Measurements from ENCODE around the gene AK4.

Gene AK4

DNA sequence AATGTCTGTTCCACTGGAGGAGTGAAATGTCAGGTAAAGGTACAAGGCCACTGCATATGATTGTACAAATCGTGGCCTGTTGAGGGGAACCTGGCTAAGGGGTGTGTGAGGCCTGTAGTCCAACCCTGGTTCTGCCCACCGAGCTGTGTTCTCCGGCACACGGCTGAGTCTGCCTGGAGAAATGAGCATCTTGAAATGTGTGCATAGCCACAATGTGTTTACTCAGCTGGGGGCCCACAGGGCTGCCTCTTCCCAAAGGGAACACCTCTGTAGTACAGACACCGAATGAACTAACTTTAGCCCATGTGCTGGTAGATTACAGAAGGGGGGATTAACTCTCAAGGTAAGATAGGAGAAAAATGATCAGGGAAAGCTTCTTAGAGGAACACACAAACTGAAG lies 30.2 kb downstream of the AK4 start:
- no peak for DNase-seq

DNA sequence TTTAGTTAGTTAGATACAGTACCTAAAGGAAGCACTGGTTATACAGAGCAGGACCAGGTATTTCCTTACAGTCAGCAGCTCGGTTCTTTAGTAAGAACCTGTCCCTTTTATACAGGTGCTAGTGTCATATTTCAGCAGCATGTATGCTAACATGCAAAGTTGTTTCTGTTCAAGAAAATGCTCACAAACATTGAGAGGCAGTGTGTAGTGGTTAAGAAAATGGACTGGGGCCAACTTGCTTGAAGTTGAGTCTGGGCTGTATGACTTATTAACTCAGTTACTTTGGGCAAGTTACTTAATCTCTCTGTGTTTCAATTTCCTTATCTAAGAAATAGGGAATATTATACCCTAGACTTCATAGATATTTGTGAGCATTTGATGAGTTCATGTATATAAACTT lies 31.1 kb downstream of the AK4 start:
- no peak for DNase-seq

DNA sequence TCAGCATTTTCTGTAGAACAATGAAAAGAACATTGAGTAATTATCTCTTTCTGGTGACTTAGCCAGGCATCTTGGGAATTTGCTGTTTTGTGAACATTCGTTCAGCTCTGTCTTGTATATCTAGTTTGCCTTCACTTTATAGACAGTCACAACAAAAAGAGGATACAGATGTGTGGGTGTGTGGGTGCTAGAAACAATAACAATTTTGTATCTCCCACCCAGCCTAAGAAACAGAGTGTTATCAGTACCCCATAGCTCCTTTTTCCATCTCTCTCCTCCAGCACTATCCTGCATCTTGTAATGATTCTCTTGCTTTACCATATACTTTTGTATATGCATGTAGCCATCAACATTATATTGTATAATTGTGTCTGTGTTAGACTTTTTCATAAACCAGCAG lies 33.0 kb downstream of the AK4 start:
- no peak for DNase-seq

DNA sequence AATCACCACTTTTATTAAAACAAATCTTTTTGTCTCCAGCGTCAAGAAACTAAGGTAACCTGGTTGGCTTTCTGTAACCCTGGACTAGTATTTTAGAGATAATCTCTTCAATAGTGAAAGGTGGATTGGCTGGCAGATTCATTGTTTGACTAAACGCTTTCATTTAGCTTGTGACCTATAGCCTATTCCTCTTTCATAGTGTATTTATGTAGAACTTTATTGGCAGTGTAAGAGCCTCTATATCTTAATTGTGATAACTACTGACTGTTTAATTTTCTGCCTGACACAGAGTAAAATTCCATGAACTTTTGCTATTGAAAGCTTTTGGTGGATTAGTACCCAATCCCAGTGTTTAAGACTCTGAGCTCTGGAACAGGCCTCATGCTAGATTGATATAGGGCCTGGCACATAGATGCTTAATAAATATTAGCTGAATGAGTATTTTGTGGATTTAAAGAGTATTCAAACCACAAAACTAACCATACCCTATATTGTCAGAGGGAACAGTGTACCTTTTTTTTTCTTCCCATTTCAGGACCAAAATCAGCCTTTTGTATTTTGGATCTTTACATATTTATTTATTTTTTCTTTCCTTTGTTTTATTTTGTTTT lies 34.8 kb downstream of the AK4 start:
- no peak for DNase-seq

DNA sequence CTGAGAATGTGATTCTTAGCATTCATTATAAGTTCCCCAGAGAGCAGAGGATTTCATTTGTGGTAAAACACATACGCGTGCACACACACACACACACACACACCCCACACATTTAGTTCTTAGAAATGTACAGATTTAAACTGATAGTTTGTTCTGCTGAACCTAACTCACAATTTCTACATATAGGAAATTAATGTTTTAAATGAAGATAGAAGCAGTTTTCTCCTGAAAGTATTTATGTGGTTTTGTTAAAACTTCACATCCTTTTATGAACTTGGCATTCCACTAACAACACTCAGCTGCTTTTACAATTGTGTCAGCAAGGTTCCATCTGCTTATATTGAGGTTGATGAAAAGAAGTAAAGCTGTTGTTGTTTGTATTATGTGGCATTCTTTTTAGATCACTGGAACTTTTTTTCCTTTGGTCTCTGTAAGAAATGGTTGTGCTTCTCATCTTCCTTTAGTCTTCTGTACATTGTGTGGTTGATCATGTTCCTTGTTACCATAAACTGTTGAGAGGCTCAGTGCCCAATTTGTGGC lies 41.6 kb downstream of the AK4 start:
- no peak for DNase-seq

DNA sequence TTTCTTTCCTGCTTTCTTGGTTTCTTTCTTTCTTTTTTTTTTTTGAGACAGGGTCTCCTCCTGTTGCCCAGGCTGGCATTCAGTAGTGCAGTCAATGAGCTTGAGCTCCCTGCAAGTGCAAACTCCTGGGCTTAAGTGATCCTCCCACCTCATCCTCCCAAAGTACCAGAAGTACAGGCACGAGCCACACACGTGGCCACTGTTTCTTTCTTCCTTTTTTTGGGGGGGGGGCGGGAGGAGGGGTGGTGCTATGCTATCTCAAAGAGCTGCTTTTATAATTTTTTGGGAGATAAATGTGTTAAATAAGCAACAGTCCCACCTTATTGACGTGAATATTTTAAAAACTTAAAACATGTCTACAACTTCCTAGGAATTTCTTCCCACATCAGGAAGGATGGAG lies 42.2 kb downstream of the AK4 start:
- DNase-seq: no peak

DNA sequence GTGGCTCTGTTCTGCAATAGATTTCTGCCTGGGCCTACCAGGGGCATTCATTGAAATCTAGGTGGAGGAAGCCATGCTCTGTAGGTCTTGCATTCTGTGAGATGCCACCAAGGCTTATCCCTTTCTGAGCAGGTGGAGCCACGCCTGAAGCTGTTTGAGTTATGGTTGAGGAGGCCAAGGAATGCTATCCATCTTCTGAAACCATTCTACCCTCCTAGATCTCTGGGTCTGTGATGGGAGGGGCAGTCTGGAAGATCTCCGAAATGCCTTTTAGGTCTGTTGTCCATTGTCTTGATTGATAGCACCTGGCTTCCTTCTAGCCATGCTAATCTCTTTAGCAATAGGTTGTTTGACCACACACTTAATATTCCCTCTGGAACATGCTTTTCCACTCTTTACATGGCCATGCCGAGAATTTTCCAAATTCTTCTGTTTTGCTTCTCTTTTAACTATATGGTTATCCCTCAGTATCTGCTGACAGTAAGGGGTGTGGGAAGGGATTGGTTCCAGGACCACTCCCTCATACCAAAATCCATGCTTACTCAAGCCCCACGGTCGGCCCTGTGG lies 45.2 kb downstream of the AK4 start:
- DNase-seq: no peak

DNA sequence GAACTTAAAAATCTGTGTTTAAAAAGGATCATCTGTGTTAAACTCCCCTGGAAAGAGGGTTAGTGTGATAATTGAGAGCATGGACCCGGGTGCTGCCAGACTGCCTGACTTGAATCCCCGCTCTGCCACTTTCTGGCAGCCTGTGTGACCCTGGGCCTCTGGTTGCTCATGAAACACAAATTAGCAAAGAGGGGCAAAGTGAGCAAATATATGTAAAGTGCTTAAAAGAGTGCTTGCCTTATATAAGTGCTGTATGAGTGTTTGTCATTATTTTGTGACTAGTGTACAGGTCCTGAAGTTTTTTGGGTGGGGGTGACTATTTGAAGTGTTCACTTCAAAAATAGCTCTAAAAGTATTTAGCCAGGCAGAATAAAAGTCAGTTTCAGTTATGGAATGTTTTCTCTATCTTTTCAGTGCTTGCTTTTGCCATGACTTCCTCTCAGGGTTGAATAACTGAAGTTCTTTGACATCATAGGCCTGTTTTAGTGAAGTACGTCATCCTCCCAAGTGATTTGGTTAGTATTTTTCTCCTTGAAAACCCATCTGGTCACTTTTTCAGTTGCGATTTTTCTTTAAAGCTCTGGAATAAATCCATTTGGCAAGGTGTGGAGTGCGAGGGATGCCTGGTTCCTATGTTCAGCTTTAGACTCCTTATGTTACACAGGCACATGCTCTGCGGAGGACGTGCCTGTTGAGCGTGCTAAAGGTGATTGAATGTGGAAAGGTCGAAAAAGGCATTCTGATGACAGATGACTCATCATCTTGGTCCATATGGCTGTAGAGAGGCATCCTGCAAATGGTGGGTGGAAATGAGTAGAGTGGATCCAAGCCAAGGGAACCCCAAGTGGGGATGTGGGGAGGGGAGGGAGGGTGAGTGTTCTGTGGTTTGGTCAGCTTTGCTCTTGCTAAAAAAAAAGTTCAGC lies 47.8 kb downstream of the AK4 start:
- no peak for DNase-seq

DNA sequence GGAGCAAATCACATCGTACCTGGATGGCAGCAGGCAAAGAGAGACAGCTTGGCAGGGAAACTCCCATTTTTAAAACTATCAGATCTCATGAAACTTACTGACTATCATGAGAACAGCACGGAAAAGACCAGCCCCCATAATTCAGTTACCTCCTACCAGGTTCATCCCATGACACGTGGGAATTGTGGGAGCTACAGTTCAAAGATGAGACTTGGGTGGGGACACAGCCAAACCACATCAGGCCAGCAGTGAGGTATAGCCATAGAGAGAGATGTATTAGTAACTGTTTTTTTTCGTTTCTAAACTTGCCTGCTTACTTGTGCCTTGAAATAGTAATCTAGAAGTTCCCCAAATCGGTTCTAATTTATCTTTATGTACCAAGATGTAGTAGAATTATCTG lies 48.9 kb downstream of the AK4 start:
- no peak for DNase-seq

DNA sequence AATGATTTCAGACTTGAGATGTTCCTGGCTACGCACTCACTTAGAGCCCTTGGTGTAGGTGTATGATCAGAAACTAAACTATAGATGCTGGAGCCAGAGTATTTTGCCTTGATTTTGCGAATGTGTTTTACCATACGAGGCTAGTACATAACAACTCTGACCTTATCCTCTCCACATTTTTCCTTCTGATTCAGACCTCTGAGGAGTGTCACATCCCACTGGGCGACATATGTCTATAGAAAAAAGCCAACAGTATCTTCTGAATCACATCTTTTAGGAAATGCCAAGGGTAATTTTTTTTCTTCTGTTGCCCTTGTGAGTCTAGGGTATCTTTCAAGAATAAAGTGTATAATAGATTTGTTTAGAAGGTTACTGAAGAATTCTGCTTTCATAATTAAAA lies 49.6 kb downstream of the AK4 start:
- DNase-seq: no peak

DNA sequence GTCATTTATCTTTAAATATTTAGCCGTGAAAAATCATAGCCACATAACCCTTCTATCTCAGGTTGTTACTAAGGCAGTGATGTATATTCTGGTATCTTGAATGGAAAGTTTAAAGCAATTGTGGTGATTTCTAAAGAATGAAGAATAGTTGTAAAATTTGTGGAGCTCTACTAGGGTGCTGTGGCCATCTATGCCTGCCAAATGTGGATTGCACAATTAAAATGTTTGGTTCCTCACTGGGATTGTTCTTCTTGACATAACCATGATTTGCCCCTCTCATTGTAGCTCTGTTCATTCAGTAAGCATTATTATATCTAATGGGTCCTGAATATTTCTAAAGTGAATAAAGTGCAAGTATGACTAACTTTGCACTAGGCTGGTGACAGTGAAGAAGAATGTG lies 50.1 kb downstream of the AK4 start:
- DNase-seq: peak; percentile 42 to 60

DNA sequence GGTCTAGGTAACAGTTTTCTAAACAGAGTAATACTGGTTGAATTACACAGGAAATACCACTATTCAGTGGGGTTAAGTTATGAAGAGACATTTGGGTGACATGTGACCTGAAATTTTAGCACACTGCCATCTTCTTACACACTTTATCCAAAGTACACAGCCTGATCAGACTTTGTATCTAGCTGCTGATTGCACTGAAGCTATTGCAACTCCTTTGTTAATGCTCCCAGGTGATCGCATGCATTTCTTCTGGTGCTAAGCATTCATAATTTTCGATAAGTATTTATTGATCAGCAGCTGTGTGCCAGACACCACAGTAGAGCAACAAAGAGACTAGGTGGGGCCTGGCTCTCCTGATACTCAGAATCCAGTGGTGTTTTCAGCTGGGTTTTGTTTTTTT lies 52.4 kb downstream of the AK4 start:
- DNase-seq: no peak

DNA sequence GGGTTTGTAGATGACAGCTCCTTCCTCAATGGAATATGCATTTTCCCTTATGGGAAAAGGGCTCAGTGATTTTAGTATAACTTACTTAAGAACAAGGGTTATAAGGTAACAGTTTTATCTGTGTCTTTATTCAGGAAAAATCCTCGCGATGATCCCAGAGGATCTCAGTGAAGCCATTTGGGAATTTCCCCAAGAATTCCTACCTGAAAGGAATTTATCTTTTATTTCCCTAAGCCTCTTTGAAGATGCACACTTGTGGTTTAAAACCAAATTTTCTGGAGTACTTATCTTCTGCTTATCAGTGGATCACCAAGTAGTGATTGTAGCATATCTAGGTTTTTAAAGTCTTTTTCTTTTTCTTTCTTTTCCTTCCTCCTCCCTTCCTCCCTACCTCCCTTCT lies 58.8 kb downstream of the AK4 start:
- no peak for DNase-seq

DNA sequence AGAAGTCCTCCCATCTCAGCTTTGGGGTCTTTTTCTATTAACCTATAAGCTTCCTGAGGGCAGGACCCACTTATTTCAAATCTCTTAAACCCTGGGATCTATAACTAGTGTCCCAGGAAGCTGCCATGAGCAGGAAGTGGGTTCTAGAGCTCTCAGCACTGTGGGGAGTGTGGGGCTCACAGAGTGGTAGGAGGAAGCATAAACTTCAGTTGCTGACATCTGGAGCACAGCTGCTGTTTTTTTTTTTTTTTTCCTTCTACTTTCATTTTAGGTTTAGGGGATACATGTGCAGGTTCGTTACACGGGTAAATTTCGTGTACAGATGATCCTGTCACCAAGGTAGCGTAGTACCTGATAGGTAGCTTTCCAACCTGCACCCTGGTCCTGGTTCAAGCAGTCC lies 59.3 kb downstream of the AK4 start:
- DNase-seq: no peak

DNA sequence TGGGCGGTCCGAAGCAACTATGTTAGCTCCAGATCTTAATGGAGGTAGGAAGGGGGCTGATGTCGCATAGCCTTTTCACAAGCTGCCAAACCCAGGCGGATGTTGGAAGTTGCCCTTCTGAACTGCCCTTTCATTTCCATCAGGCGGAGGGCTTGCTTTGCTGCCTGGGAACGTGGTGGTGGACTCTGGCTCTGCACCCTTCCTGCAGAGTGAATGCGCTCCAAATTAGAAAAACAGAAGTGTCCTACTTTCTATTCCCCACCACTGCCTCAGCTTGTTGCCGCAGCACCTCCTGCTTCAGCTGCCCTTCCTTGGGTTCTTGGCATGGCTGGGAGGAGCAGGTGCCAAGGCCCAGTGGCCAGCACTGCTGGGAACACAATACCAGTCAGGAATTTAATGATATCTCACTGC lies 60.6 kb downstream of the AK4 start:
- no peak for DNase-seq

DNA sequence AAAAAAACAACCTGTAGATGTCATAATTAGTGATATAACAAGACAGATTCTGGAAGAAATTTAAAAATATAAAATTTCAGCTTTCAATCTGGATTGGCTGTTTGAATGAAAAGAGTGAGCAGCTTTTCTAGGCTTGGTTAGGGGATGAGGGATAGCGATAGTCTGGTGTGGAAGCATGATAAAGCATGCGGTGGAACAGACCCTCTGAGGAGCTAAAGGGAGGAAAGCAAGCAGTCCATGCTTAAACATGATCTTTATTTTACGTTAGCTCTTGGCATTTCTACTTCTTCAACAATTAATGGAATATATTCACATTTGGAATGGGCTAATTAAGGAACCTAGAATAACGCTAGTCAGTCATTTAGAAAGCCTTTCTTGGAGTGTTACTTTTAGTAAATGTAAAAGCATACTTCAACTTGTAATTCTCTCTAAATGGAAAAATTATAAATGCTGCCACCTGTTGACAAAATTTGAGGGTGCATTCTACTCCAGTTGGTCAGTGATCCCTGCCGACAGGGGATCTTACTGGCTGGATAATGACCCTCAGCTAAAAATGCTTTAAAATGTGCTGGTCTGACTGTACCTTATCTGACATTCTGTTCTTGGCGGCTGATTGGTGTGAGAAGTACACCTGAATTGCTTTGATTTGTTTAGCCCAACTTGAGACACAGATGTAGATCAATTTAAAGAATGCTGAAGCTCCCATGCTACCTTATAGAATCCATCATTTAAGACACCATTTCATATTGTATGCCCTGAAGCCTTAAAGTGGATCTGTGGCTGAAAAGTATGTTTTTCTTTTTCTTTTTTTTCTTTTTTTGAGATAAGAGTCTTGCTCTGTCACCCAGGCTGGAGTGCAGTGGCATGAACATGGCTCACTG lies 61.2 kb downstream of the AK4 start:
- DNase-seq: peak; percentile 63 to 65

DNA sequence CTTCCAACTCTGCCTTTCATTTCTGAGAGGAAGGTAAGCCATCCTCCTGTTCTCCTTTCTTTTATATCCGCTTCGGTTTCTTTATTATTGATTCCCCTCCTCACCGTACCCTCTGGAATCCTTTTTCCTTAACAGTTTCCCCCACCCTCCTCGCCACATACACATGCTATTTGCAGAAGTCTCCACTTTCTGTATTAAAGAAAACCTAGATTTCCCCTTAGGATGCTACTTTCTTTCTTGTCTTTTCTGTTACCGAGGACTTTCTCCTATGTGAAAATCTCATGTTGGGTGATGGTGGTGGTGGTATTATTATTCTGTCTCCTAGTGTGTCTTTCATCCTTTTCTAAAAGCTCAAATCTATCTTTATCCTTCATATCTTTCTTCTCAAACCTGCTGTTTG lies 62.3 kb downstream of the AK4 start:
- no peak for DNase-seq

DNA sequence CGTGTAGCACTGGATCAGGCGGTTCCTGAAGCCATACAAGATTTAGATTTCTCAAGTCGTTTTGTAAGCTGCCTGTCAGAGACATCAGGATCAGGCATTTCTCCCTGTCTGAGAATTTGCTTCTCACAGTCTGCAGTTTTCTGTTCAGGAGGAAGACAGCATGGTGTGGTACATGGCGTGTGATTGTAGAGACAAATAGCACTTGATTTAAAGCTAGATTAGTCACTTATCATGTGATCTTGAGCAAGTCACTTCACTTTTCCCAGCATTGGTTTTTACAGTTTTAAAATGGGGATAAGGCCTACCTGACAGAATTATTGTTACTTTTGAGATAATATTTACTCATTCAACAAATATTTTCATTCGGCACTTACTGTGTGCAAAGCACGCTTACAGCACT lies 63.3 kb downstream of the AK4 start:
- no peak for DNase-seq

DNA sequence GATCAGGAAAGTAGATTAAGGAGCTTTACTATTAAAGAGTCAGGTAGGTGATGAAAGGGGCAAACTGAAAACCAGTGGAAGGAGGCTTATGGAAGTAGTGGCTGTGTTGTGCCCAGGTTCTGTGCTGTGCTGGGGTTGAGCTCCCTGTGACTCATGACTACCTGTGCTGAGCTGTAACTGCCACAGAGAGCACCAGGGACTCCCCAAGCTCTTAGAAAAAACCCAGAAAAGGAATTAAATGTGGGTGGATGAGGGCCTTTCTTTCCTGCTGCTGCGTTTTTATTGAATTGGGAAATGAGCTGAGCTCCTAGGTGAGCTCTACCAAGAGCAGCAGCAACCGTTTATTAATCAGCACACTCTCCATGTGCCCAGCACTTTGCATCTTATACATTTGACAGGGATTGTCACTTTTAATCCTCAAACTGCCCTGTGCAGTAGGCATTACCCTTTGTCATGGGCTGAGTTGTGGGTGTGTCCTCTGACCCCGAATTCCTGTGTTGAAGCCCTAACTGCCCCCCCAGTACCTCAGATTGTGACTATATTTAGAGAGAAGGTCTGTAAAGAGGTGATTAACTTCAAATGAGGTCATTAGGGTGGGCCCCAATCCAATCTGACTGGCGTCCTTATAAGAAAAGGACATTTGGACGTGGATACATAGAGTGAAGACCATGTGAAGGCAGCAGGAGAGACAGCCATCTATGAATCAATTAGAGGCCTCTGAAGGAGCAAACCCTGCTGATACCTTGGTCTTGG lies 65.4 kb downstream of the AK4 start:
- DNase-seq: no peak

DNA sequence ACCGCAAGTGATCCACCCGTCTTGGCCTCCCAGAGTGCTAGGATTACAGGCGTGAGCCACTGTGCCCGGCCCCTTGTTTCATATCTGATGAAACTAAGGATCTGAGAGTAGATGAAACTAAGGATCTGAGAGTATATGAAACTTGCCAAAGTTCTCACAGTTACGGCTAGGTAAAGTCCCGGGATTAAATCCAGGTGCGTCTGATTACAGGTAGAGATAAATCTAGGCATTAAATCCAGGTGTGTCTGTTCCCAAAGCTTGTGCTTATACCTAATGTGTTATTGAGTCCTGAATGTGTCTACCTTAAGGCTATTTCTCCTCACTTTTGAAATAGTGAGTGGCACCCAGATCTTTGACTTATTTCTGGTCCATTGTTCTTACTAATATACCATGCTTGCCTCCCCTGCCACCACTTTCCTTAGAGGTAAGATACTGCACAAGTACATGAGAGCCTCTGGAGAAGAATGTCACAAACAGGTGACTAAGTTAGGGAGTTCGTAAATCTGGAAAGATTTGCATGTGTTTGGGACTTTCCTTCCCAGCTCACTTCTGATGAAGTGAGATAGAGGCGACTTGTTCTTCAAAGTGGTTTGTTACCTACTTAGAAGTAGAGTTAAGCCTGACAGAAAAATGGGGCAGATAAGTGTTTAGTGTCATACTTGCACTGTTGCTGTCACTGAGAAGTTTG lies 66.5 kb downstream of the AK4 start:
- no peak for DNase-seq

DNA sequence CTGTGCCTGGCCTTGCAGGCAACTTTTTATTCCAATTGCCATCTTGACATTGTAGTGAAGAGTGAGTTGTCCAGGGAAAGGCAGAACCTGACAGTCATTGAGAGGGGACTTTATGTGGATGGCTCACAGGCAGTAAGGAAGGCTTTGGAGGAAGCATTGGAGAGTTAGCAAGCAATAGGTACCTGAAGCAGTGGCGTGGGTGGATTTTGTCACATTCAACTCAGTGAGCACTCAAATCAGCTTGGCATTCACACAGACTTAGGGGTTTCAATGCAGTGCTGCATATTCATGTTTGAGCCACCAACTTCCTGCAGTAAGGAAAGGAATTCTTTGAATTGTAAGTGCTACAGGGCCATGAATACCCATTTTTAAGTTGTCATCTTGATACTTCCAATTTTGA lies 69.0 kb downstream of the AK4 start:
- no peak for DNase-seq
